ENCODE measurements around the gene RALGAPB. TPM values are rescaled to one million over a fixed set of nuclear protein-coding genes. Genes with fewer than 3 reads are reported as not detected.

Gene RALGAPB
- total and polyA plus RNA-seq, 2 of the 13 experiments (the other 11 are each of a cell fraction or from before 2014, with no cell fraction given): 17.6 to 30.6 TPM

DNA sequence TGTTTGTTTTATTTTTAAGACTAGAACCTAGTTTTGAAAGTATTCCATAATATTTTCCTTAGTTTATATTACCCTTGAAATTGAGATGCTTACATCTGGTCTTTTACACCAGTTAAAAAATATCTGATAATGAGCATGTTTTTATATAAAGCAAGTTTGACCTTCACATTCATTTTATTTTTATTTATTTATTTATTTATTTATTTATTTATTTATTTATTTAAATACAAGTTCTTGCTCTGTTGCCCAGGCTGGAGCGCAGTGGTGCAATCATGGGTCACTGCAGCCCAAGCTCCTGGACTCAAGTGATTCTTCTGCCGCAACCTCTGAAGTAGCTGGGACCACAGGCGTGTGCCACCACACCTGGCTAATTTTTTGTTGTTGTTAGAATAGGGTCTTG is 55.5 kb downstream of the RALGAPB start:
- Histone ChIP-seq H3K27me3 (ENCODE audit: control insufficient read depth in 1 of 2, insufficient read depth in 2 of 2, low read length in 2 of 2) (no peaks in the 10 kb centered on the region), H2AFZ (ENCODE audit: low read length) (no peak overlapping the region), H3K4me3 (replicated peaks in 1 of 3; ENCODE audit: insufficient read depth in 1 of 3, low read depth in 2 of 3, low read length in 3 of 3) (no peak overlapping the region), H3K4me1 (ENCODE audit: insufficient read depth, low read length) (no peaks in the 10 kb centered on the region), H3K4me2 (ENCODE audit: low read depth, low read length) (no peak overlapping the region), H3K9me3 (ENCODE audit: low read length) (no peaks in the 10 kb centered on the region), H3K27ac (ENCODE audit: extremely low read length, insufficient read depth, low read length) (no peak overlapping the region), H3K36me3 (replicated peaks in 1 of 2; ENCODE audit: control insufficient read depth in 1 of 2, insufficient read depth in 2 of 2, low read length in 2 of 2) (peaks cover 25 to 70% of the 10 kb centered on the region in 2 experiments), H3K9ac (ENCODE audit: insufficient read depth, low read depth, low read length) (no peak overlapping the region), H3K79me2 (ENCODE audit: insufficient read depth, low read length) (no peaks in the 10 kb centered on the region), H4K20me1 (ENCODE audit: insufficient read depth, low read length) (no peaks in the 10 kb centered on the region)
- in situ Hi-C loops (cut with HindIII; ENCODE audit: extremely low pct_ligation_motif_present, low pct_unique_long_range_greater_than_20kb) (no loop called here), intact Hi-C loops (cut with micrococcal nuclease; ENCODE audit: unreplicated experiment) (no loop called here)
- DNase-seq (ENCODE audit: low spot score) (no peak), FAIRE-seq (no peak), ATAC-seq (no peak)
- ChIA-PET POLR2A (no interaction called here), CTCF (ENCODE audit: low intra/inter-chr PET ratio, low total read pairs) (no interaction called here)
- 100% methylated on average over 3 of the region's 3 CpGs for WGBS (ENCODE audit: low lambda C conversion rate)
- no TSS peak for BruUV-seq (replicated peaks)
- no peak for TF ChIP-seq THAP11 (CRISPR knock-in tag; IDR thresholded peaks at IDR 0.05)
- TF ChIP-seq MIER2 (CRISPR knock-in tag; IDR thresholded peaks at IDR 0.05): no peak
- no peak for TF ChIP-seq ZFP90 (CRISPR knock-in tag; IDR thresholded peaks at IDR 0.05; ENCODE audit: borderline replicate concordance)
- TF ChIP-seq FOSL2 (CRISPR knock-in tag; IDR thresholded peaks at IDR 0.05): no peak
- TF ChIP-seq, protein P1, sequence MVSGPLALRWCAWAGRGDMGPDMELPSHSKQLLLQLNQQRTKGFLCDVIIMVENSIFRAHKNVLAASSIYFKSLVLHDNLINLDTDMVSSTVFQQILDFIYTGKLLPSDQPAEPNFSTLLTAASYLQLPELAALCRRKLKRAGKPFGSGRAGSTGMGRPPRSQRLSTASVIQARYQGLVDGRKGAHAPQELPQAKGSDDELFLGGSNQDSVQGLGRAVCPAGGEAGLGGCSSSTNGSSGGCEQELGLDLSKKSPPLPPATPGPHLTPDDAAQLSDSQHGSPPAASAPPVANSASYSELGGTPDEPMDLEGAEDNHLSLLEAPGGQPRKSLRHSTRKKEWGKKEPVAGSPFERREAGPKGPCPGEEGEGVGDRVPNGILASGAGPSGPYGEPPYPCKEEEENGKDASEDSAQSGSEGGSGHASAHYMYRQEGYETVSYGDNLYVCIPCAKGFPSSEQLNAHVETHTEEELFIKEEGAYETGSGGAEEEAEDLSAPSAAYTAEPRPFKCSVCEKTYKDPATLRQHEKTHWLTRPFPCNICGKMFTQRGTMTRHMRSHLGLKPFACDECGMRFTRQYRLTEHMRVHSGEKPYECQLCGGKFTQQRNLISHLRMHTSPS (CRISPR knock-in tag; IDR thresholded peaks at IDR 0.05; ENCODE audit: low read depth): no peak
- TF ChIP-seq ZNF850 (CRISPR knock-in tag; conservative IDR thresholded peaks at IDR 0.05): no peak
- TF ChIP-seq, protein P2, sequence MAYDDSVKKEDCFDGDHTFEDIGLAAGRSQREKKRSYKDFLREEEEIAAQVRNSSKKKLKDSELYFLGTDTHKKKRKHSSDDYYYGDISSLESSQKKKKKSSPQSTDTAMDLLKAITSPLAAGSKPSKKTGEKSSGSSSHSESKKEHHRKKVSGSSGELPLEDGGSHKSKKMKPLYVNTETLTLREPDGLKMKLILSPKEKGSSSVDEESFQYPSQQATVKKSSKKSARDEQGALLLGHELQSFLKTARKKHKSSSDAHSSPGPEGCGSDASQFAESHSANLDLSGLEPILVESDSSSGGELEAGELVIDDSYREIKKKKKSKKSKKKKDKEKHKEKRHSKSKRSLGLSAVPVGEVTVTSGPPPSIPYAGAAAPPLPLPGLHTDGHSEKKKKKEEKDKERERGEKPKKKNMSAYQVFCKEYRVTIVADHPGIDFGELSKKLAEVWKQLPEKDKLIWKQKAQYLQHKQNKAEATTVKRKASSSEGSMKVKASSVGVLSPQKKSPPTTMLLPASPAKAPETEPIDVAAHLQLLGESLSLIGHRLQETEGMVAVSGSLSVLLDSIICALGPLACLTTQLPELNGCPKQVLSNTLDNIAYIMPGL (CRISPR knock-in tag; IDR thresholded peaks at IDR 0.05; ENCODE audit: borderline replicate concordance in 1 of 2, low read depth in 1 of 2): no peak
- no peak for TF ChIP-seq ZNF432 (CRISPR knock-in tag; IDR thresholded peaks at IDR 0.05; ENCODE audit: borderline replicate concordance)
- TF ChIP-seq, protein P3, sequence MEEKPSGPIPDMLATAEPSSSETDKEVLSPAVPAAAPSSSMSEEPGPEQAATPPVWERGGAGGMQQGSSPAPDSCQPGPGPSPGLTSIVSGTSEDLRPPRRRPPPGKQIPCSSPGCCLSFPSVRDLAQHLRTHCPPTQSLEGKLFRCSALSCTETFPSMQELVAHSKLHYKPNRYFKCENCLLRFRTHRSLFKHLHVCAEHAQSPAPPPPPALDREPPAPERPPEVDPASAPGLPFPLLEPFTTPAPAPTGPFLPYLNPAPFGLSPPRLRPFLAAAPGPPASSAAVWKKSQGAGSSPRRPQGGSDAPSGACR (CRISPR knock-in tag; IDR thresholded peaks at IDR 0.05): no peak
- TF ChIP-seq, protein P4, sequence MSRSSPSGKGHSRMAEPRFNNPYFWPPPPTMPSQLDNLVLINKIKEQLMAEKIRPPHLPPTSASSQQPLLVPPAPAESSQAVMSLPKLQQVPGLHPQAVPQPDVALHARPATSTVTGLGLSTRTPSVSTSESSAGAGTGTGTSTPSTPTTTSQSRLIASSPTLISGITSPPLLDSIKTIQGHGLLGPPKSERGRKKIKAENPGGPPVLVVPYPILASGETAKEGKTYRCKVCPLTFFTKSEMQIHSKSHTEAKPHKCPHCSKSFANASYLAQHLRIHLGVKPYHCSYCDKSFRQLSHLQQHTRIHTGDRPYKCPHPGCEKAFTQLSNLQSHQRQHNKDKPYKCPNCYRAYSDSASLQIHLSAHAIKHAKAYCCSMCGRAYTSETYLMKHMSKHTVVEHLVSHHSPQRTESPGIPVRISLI (CRISPR knock-in tag; IDR thresholded peaks at IDR 0.05; ENCODE audit: borderline replicate concordance): no peak
- TF ChIP-seq MXI1 (IDR thresholded peaks at IDR 0.05; ENCODE audit: borderline replicate concordance, low read depth, low read length): no peak
- TF ChIP-seq PHF8 (CRISPR knock-in tag; IDR thresholded peaks at IDR 0.05): no peak
- TF ChIP-seq KDM1A (CRISPR knock-in tag; IDR thresholded peaks at IDR 0.05): no peak
- no peak for TF ChIP-seq ZFP36 (IDR thresholded peaks at IDR 0.05; ENCODE audit: borderline replicate concordance, low read depth, low read length, partially characterized antibody)
- TF ChIP-seq, protein P5, sequence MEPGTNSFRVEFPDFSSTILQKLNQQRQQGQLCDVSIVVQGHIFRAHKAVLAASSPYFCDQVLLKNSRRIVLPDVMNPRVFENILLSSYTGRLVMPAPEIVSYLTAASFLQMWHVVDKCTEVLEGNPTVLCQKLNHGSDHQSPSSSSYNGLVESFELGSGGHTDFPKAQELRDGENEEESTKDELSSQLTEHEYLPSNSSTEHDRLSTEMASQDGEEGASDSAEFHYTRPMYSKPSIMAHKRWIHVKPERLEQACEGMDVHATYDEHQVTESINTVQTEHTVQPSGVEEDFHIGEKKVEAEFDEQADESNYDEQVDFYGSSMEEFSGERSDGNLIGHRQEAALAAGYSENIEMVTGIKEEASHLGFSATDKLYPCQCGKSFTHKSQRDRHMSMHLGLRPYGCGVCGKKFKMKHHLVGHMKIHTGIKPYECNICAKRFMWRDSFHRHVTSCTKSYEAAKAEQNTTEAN (CRISPR knock-in tag; conservative IDR thresholded peaks at IDR 0.05): no peak
- TF ChIP-seq, protein P6, sequence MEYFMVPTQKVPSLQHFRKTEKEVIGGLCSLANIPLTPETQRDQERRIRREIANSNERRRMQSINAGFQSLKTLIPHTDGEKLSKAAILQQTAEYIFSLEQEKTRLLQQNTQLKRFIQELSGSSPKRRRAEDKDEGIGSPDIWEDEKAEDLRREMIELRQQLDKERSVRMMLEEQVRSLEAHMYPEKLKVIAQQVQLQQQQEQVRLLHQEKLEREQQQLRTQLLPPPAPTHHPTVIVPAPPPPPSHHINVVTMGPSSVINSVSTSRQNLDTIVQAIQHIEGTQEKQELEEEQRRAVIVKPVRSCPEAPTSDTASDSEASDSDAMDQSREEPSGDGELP (IDR thresholded peaks at IDR 0.05; ENCODE audit: borderline replicate concordance, low read depth): no peak
- TF ChIP-seq ZFP36L2 (CRISPR knock-in tag; IDR thresholded peaks at IDR 0.05): no peak
- TF ChIP-seq FOXO1 (CRISPR knock-in tag; IDR thresholded peaks at IDR 0.05): no peak
